ENCODE results near the gene TCTN3.

Gene TCTN3, protein sequence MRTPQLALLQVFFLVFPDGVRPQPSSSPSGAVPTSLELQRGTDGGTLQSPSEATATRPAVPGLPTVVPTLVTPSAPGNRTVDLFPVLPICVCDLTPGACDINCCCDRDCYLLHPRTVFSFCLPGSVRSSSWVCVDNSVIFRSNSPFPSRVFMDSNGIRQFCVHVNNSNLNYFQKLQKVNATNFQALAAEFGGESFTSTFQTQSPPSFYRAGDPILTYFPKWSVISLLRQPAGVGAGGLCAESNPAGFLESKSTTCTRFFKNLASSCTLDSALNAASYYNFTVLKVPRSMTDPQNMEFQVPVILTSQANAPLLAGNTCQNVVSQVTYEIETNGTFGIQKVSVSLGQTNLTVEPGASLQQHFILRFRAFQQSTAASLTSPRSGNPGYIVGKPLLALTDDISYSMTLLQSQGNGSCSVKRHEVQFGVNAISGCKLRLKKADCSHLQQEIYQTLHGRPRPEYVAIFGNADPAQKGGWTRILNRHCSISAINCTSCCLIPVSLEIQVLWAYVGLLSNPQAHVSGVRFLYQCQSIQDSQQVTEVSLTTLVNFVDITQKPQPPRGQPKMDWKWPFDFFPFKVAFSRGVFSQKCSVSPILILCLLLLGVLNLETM

DNA sequence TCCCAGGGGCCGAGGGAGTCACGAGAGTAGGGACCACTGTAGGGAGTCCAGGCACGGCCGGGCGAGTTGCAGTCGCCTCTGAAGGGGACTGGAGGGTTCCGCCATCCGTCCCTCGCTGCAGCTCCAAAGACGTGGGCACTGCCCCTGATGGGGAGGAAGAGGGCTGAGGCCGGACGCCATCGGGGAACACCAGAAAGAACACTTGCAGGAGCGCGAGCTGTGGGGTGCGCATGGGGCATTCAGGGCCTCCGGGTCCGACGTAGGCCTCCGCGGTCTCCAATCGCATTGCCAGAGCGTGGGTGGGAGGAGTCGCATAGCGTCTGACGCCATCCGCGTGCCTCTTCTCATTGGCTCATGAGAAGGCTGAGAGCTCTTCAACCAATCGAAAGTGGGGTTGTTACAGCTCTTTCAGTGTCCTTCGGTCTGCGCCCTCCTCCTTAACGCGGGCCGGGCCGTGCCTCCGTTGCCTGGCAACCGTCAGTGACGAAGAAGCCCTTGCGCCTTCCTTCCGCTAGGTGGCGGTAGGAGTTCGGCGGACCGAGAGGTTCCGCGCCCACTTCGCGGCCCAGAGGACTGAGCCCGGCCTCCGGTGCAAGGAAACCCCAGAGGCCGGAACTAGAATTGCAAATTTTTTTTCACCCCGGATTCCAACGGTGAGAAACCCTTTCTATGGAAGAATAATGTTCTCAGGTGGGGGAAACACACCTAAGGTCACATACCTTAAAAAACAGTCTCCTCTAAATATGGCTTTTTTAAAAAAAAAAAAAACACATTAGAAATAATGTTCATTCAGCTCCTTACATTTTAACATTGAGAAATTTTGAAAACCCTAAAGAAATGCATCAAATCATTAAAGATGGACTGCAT is at the start of gene TCTN3:
Gene TCTN3 (minus strand): TSS at position 260 of the 867 bp plus-strand sequence. CDS start 28 bp downstream, at position 232.
- no peaks in the 10 kb centered on the region for H3K36me3 ChIP-seq (ENCODE audit: control insufficient read depth, insufficient read depth, low read length)
- no peaks in the 10 kb centered on the region for H3K27me3 ChIP-seq (ENCODE audit: control insufficient read depth, insufficient read depth, low read length)
- peak within 1 kb of the TSS; percentile 87 for H3K4me3 ChIP-seq (ENCODE audit: low read depth, low read length)
- H2AFZ ChIP-seq: peak within 1 kb of the TSS; percentile 93
- no peaks in the 10 kb centered on the region for H3K9me3 ChIP-seq (ENCODE audit: control insufficient read depth, low read length)
- peaks cover 10% of the 10 kb centered on the region for H3K79me2 ChIP-seq
- H3K4me2 ChIP-seq (ENCODE audit: low read length): peak within 1 kb of the TSS; percentile 91
- H3K9ac ChIP-seq: peak within 1 kb of the TSS; percentile 32
- TF ChIP-seq, protein P1, sequence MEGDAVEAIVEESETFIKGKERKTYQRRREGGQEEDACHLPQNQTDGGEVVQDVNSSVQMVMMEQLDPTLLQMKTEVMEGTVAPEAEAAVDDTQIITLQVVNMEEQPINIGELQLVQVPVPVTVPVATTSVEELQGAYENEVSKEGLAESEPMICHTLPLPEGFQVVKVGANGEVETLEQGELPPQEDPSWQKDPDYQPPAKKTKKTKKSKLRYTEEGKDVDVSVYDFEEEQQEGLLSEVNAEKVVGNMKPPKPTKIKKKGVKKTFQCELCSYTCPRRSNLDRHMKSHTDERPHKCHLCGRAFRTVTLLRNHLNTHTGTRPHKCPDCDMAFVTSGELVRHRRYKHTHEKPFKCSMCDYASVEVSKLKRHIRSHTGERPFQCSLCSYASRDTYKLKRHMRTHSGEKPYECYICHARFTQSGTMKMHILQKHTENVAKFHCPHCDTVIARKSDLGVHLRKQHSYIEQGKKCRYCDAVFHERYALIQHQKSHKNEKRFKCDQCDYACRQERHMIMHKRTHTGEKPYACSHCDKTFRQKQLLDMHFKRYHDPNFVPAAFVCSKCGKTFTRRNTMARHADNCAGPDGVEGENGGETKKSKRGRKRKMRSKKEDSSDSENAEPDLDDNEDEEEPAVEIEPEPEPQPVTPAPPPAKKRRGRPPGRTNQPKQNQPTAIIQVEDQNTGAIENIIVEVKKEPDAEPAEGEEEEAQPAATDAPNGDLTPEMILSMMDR (IDR thresholded peaks at IDR 0.05): peak; percentile 100
- peaks cover 10% of the 10 kb centered on the region for H3K4me1 ChIP-seq
- peak within 1 kb of the TSS; percentile 76 for H3K27ac ChIP-seq

DNA sequence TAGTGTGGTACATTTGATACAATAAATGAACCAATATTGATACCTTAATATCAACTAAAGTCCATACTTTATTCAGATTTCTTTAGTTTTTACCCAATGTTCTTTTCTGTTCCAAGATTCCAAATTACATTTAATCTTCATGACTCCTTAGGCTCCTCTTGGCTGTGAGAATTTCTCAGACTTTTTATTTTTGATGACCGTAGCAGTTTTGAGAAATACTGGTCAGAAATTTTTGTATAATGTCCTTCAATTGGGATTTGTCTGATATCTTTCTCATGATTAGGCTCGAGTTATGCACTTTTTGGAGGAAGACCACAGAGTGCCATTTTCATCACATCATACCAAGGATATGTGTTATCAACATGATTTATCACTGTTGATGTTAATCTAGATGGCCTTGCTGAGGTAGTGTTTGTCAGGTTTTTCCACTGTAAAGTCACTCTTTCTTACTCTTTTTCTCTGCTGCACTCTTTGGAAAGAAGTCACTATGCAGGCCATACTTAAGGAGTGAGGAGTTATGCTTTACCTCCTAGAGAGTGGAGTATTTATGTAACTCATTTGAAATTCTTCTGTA is 49.3 kb upstream of the TCTN3 start:
- Histone ChIP-seq H3K9me3 (ENCODE audit: control insufficient read depth, low read length) (no peaks in the 10 kb centered on the region), H3K27me3 (ENCODE audit: control insufficient read depth, insufficient read depth, low read length) (no peaks in the 10 kb centered on the region), H3K27ac (peak overlapping the region; percentile 7), H2AFZ (peak overlapping the region; percentile 36), H3K4me2 (ENCODE audit: low read length) (no peak overlapping the region), H3K4me3 (ENCODE audit: low read depth, low read length) (no peak overlapping the region), H3K9ac (no peak overlapping the region), H3K4me1 (peaks cover 8% of the 10 kb centered on the region), H3K36me3 (ENCODE audit: control insufficient read depth, insufficient read depth, low read length) (no peaks in the 10 kb centered on the region), H3K79me2 (no peaks in the 10 kb centered on the region)
- TF ChIP-seq, protein P1 (IDR thresholded peaks at IDR 0.05): no peak

DNA sequence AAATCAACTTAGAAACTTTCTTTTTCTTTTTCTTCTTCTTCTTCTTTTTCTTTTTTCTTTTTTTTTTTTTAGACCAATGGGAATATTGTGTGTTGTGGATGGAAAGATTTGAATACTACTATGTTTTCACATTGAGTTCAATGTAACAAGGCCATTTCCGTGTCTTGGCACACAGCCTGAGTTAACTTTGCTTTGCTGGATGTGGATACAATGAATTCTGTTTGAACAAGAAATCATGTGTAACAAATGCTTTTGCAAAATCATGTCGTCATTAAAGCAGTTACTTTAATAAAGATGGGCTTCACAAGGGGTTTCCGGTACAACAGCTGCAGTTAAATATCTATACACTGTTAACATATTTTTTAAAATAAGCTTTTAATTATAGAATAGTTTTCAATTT is 48.8 kb upstream of the TCTN3 start:
- Histone ChIP-seq H3K27ac (peak overlapping the region; percentile 61), H3K36me3 (ENCODE audit: control insufficient read depth, insufficient read depth, low read length) (no peaks in the 10 kb centered on the region), H3K9me3 (ENCODE audit: control insufficient read depth, low read length) (no peaks in the 10 kb centered on the region), H3K4me2 (ENCODE audit: low read length) (peak overlapping the region; percentile 25), H3K9ac (no peak overlapping the region), H2AFZ (peak overlapping the region; percentile 68), H3K27me3 (ENCODE audit: control insufficient read depth, insufficient read depth, low read length) (no peaks in the 10 kb centered on the region), H3K4me1 (peaks cover 8% of the 10 kb centered on the region), H3K4me3 (ENCODE audit: low read depth, low read length) (no peak overlapping the region), H3K79me2 (no peaks in the 10 kb centered on the region)
- TF ChIP-seq, protein P1 (IDR thresholded peaks at IDR 0.05): no peak

DNA sequence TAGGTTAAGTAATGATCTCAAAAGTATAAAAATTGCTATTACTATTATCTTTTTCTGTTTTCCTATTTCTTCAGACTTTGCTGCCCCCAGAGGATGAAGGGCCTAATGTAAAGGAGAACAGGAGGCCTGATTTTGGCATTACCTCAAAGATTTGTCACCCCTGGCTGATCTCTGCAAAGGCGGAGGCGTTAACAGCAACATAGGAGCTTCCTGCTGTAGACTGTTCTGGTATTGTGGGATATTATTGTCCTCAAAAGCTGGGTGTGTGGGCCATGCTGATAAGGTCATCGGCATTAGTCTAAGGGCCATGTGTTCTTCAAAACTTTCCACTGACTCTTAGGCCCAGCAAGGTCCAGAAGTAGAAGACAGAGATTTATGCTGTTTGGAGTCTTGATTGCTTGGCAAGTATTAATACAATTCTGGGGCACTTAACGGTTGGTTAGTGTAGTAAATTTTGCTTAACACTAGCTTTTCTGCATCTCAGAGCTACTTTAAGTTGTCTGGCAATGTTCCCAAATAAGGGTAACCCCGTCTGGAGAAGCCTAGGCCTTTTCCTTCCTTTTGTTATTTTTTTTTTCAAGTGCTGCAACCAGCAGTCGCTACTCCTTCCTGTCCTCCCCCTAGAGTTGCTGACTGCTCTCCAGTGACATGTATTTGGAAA is 48.2 kb upstream of the TCTN3 start:
- no peak overlapping the region for H3K4me3 ChIP-seq (ENCODE audit: low read depth, low read length)
- H3K9ac ChIP-seq: no peak overlapping the region
- TF ChIP-seq, protein P1 (IDR thresholded peaks at IDR 0.05): no peak
- H3K79me2 ChIP-seq: no peaks in the 10 kb centered on the region
- H3K27me3 ChIP-seq (ENCODE audit: control insufficient read depth, insufficient read depth, low read length): no peaks in the 10 kb centered on the region
- H3K9me3 ChIP-seq (ENCODE audit: control insufficient read depth, low read length): no peaks in the 10 kb centered on the region
- H3K27ac ChIP-seq: peak overlapping the region; percentile 61
- H3K4me1 ChIP-seq: peaks cover 8% of the 10 kb centered on the region
- peak overlapping the region; percentile 68 for H2AFZ ChIP-seq
- no peaks in the 10 kb centered on the region for H3K36me3 ChIP-seq (ENCODE audit: control insufficient read depth, insufficient read depth, low read length)
- H3K4me2 ChIP-seq (ENCODE audit: low read length): peak overlapping the region; percentile 25

All from parathyroid adenoma (tissue), 2 donors.